HUES48 (cell line): ENCODE data around the gene RABEP1.

ENCODE experiments used
- H3K27ac ChIP-seq: one replicate; pipeline ENCODE4 v1.7.0; 2013; ENCODE audit warnings: low read depth, low read length, inconsistent platforms
- H3K27me3 ChIP-seq: 2 replicates; pipeline ENCODE4 v1.6.1; 2013; ENCODE audit warnings: mild to moderate bottlenecking, low read length; ENCODE audit not compliant: control insufficient read depth, insufficient read depth
- H3K36me3 ChIP-seq: 2 replicates; pipeline ENCODE4 v1.6.1; 2013; ENCODE audit warnings: low read length; ENCODE audit not compliant: control insufficient read depth, insufficient read depth
- H3K4me1 ChIP-seq: 2 replicates; pipeline ENCODE4 v1.6.1; 2013; ENCODE audit warnings: mild to moderate bottlenecking, low read length; ENCODE audit not compliant: control insufficient read depth, insufficient read depth
- H3K4me3 ChIP-seq: 2 replicates; pipeline ENCODE4 v1.5.1; 2013; ENCODE audit warnings: mild to moderate bottlenecking, low read depth, low read length
- H3K9ac ChIP-seq: 2 replicates; pipeline ENCODE4 v1.6.1; 2013; ENCODE audit warnings: mild to moderate bottlenecking, low read depth, low read length, moderate library complexity
- H3K9me3 ChIP-seq: 2 replicates; pipeline ENCODE4 v1.6.1; 2013; ENCODE audit warnings: low read length; ENCODE audit not compliant: control insufficient read depth, insufficient read depth

Gene RABEP1

GRCh38 chr17:5282642-5283217 is 646 bp downstream of the RABEP1 start:
- H3K4me1 ChIP-seq = peaks cover 28% of the 10 kb centered on the region
- peak overlapping the region; percentile 70; the same call in 1 of the 2 replicates for H3K9ac ChIP-seq
- H3K4me3 ChIP-seq = peak overlapping the region; percentile 95
- H3K36me3 ChIP-seq = peaks cover 6% of the 10 kb centered on the region; the same call in 1 of the 2 replicates
- H3K27me3 ChIP-seq = no peaks in the 10 kb centered on the region
- H3K9me3 ChIP-seq = no peaks in the 10 kb centered on the region
- H3K27ac ChIP-seq = no peak overlapping the region

- H3K9ac ChIP-seq = no peak overlapping the region
- no peaks in the 10 kb centered on the region for H3K27me3 ChIP-seq
- H3K4me3 ChIP-seq = peak overlapping the region; percentile 95
- no peaks in the 10 kb centered on the region for H3K9me3 ChIP-seq
- peak overlapping the region; percentile 25 for H3K27ac ChIP-seq
- peaks cover 6% of the 10 kb centered on the region; the same call in 1 of the 2 replicates for H3K36me3 ChIP-seq
- H3K4me1 ChIP-seq = peaks cover 34% of the 10 kb centered on the region
Measured at GRCh38 chr17:5283571-5284315, 1.7 kb downstream of the RABEP1 start.

GRCh38 chr17:5284681-5285080 is 2.6 kb downstream of the RABEP1 start:
- Histone ChIP-seq H3K27me3 (no peaks in the 10 kb centered on the region), H3K9me3 (no peaks in the 10 kb centered on the region), H3K27ac (no peak overlapping the region), H3K4me1 (peaks cover 43% of the 10 kb centered on the region), H3K4me3 (no peak overlapping the region), H3K9ac (no peak overlapping the region), H3K36me3 (peaks cover 6% of the 10 kb centered on the region; the same call in 1 of the 2 replicates)

- no peak overlapping the region for H3K27ac ChIP-seq
- H3K27me3 ChIP-seq = no peaks in the 10 kb centered on the region
- no peak overlapping the region for H3K4me3 ChIP-seq
- H3K9me3 ChIP-seq = no peaks in the 10 kb centered on the region
- no peak overlapping the region for H3K9ac ChIP-seq
- peaks cover 45% of the 10 kb centered on the region for H3K4me1 ChIP-seq
- H3K36me3 ChIP-seq = peaks cover 10% of the 10 kb centered on the region; the same call in 1 of the 2 replicates
Measured at GRCh38 chr17:5286846-5287245, 4.8 kb downstream of the RABEP1 start.

- H3K9ac ChIP-seq = no peak overlapping the region
- H3K36me3 ChIP-seq = peaks cover 4% of the 10 kb centered on the region; the same call in 1 of the 2 replicates
- H3K27me3 ChIP-seq = no peaks in the 10 kb centered on the region
- no peaks in the 10 kb centered on the region for H3K9me3 ChIP-seq
- H3K4me3 ChIP-seq = no peak overlapping the region
- no peak overlapping the region for H3K27ac ChIP-seq
- peaks cover 20% of the 10 kb centered on the region for H3K4me1 ChIP-seq
Measured at GRCh38 chr17:5291683-5292350, 9.7 kb downstream of the RABEP1 start.

GRCh38 chr17:5297245-5297644 is 15.2 kb downstream of the RABEP1 start:
- peaks cover 6% of the 10 kb centered on the region; the same call in 1 of the 2 replicates for H3K36me3 ChIP-seq
- no peak overlapping the region for H3K27ac ChIP-seq
- no peaks in the 10 kb centered on the region for H3K9me3 ChIP-seq
- no peak overlapping the region for H3K9ac ChIP-seq
- no peak overlapping the region for H3K4me3 ChIP-seq
- H3K4me1 ChIP-seq = no peaks in the 10 kb centered on the region
- no peaks in the 10 kb centered on the region for H3K27me3 ChIP-seq

GRCh38 chr17:5299383-5299782 is 17.3 kb downstream of the RABEP1 start:
- no peaks in the 10 kb centered on the region for H3K4me1 ChIP-seq
- no peaks in the 10 kb centered on the region for H3K27me3 ChIP-seq
- H3K27ac ChIP-seq = no peak overlapping the region
- no peak overlapping the region for H3K4me3 ChIP-seq
- no peaks in the 10 kb centered on the region for H3K9me3 ChIP-seq
- H3K9ac ChIP-seq = no peak overlapping the region
- H3K36me3 ChIP-seq = peaks cover 6% of the 10 kb centered on the region; the same call in 1 of the 2 replicates

- no peaks in the 10 kb centered on the region for H3K9me3 ChIP-seq
- no peaks in the 10 kb centered on the region for H3K27me3 ChIP-seq
- H3K9ac ChIP-seq = no peak overlapping the region
- peaks cover 8% of the 10 kb centered on the region; the same call in 1 of the 2 replicates for H3K36me3 ChIP-seq
- no peak overlapping the region for H3K4me3 ChIP-seq
- H3K27ac ChIP-seq = no peak overlapping the region
- no peaks in the 10 kb centered on the region for H3K4me1 ChIP-seq
Measured at GRCh38 chr17:5304636-5305035, 22.6 kb downstream of the RABEP1 start.

- Histone ChIP-seq H3K27ac (no peak overlapping the region), H3K9ac (no peak overlapping the region), H3K36me3 (peaks cover 20% of the 10 kb centered on the region), H3K4me3 (no peak overlapping the region), H3K9me3 (no peaks in the 10 kb centered on the region), H3K4me1 (no peaks in the 10 kb centered on the region), H3K27me3 (no peaks in the 10 kb centered on the region)
Measured at GRCh38 chr17:5309851-5310250, 27.8 kb downstream of the RABEP1 start.

- Histone ChIP-seq H3K4me1 (no peaks in the 10 kb centered on the region), H3K9ac (no peak overlapping the region), H3K9me3 (0 out of 2 replicates have a peak, but pooled peaks cover 2% of the 10 kb centered on the region), H3K36me3 (peaks cover 3% of the 10 kb centered on the region; the same call in 1 of the 2 replicates), H3K27me3 (no peaks in the 10 kb centered on the region), H3K27ac (no peak overlapping the region), H3K4me3 (no peak overlapping the region)
Measured at GRCh38 chr17:5325851-5326250, 43.8 kb downstream of the RABEP1 start.
